Measurements from ENCODE around the gene SCUBE3. TPM values are rescaled to one million over a fixed set of nuclear protein-coding genes. Genes with fewer than 3 reads are reported as not detected.

Gene SCUBE3
- total RNA-seq, 1 experiment from 2014 or later: 0.36 TPM

DNA sequence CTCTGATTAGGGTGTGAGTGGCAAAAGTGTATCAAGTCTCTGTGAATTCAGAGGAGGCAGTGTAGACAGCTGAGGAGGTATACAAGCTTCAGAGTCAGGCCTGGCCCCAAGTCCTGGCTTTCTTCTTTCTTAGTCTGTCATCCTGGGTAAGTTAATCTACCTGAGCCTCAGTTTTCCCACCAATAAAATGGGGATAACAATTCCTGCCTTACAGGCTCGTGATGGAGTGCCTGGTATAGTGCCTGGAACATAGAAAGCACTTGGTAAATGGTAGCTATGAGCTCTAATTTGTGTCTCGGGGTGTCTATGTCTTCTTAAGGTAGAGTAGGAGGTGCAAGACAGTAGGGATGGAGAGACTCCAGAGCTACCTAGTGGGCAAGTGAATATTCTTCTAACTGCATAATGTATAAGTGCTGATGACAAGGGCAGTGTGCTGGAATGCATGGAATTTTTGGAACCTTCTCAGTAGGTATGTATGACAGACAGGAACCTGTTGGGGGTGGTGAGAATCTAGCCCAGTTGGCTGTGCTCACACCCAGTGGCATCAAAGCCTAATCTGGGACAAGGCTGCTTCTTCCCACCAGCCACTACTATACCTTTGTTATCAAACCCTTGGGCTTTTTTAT is 4.0 kb upstream of the SCUBE3 start:
- no peak for DNase-seq
- peaks cover 13% of the 10 kb centered on the region for H3K27me3 ChIP-seq
- no peaks in the 10 kb centered on the region; the same call in 1 of the 2 replicates for H3K4me1 ChIP-seq

DNA sequence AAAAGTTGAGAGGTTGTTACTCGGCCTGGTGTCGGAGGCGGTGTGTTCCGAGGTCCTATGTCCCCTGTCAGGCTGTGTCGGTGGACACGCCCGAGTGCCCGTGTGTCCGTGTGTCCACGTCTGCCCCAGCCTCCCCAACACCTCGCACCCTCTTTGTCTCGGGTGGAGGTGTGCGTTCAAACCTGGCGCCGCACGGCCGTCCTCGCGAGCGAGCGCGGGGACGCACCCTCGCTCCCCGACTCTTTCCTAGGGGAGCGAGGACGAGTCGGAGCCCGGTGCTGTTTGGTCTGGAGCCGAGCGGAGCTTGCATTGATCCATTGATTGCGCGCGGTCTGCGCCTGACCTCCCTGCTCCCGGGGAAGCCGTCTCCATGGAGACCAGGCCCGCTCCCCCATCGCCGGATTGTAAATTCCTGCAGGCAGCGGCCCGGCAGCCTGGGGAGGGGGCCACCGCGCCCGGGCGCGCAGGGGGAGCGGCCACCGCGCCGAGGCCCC is 411 bp upstream of the SCUBE3 start:
- no peaks in the 10 kb centered on the region for H3K9me3 ChIP-seq (replicated peaks)
- peaks cover 17% of the 10 kb centered on the region for H3K4me1 ChIP-seq
- no peak for DNase-seq
- peaks cover 11% of the 10 kb centered on the region for H3K27me3 ChIP-seq
- peak overlapping the region; percentile 62 for H3K4me3 ChIP-seq
- H3K27ac ChIP-seq: no peak overlapping the region
- no peaks in the 10 kb centered on the region for H3K36me3 ChIP-seq

More for the DNA sequence above, 4.0 kb upstream of the SCUBE3 start:
- no peaks in the 10 kb centered on the region for H3K36me3 ChIP-seq
- no peaks in the 10 kb centered on the region for H3K9me3 ChIP-seq (replicated peaks)
- H3K27ac ChIP-seq: no peak overlapping the region
- no peak overlapping the region for H3K4me3 ChIP-seq

DNA sequence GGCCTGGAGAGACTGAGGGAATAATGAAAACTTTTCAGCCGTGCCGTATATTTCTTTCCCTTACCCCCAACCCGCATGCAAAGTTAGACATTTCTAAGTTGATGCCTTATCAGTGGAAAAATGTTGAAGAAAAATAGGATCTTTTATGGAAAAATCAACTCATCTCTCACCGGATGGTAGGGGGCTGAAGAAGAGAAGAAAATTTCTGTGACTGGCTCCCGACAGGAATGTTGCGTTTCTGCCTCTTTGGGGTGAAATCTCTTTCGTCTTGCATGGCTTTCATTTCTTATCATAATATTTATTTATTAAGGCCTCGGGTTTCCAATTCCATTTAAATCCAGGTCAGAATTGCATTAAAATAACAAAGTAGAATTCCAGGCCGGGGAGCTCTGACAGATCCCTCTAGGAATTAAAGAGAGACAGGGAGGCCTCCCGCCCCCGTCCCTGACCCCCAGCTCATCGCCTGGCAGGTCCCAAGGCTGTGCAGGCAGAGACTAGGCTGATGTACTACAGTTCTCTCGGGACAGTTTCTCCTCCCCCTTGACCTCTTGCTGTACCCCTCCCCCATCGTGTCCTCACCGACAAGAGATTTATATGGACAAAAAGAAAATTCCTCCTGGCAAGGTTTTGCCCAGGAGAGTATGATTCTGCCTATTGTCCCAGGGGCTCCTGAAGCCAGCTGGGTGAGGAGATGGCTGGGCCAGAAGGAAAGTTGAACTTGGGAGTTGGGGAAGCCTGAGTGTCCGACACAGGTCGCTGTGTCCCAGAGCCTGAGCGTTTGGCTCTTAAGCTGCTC is 1.3 kb downstream of the SCUBE3 start:
- Histone ChIP-seq H3K4me1 (peaks cover 20% of the 10 kb centered on the region), H3K27me3 (peaks cover 11% of the 10 kb centered on the region), H3K4me3 (peak overlapping the region; percentile 62), H3K36me3 (no peaks in the 10 kb centered on the region), H3K9me3 (replicated peaks) (no peaks in the 10 kb centered on the region), H3K27ac (no peak overlapping the region)
- DNase-seq: no peak

DNA sequence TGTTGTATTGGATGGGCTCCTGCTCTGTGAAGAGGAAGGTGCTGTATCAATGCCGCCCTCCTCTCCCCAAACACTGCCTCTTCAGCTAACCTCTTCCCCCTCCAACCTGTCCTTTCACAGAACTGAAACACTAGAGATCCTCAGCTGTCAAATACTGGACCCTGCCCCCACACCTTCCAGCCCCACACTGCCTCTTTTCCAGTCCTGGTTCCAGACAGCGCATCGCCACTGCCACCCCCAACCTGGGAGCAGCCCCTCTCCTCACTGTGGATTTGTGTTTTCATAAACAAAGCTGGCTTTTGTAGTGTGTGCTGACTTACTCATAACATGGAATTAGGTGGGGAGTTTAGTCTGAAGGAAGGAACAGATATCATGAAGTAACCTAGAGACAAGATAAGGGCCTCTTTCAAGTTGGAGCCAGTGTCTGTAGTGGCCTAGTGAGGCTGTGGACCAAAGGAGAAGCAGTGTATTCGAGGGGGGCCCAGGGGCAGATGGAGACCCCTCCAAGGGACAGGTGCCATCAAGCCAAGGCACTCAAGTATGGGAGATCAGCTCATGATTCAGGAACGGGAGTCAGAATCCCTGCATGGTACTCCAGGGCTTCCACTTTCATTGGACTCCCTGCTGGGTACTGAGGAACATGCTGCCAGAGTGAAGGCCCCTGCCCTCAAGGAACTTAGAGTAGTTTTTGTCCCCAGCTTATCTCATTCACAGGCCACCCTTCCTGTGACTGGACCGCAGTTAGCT is 2.1 kb downstream of the SCUBE3 start:
- Histone ChIP-seq H3K4me1 (peaks cover 25% of the 10 kb centered on the region), H3K27ac (no peak overlapping the region), H3K4me3 (no peak overlapping the region), H3K9me3 (replicated peaks) (no peaks in the 10 kb centered on the region), H3K27me3 (peaks cover 11% of the 10 kb centered on the region), H3K36me3 (no peaks in the 10 kb centered on the region)
- DNase-seq: no peak

DNA sequence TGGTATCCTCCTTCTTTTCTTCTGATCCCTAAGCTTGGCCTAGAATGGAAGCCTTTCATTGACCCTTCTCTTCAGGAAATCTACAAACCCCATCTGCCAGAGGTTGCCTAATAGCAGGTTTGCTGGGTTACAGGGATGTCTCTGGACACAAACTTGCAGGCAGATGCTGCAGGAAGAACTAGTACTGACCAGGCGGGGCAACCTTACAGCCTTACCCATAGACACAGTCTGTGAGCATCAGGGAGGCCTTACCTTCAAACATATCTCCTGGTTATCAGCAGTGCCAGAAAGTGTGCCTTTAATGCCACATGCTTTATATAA is 2.6 kb downstream of the SCUBE3 start:
- H3K27me3 ChIP-seq: peaks cover 11% of the 10 kb centered on the region

DNA sequence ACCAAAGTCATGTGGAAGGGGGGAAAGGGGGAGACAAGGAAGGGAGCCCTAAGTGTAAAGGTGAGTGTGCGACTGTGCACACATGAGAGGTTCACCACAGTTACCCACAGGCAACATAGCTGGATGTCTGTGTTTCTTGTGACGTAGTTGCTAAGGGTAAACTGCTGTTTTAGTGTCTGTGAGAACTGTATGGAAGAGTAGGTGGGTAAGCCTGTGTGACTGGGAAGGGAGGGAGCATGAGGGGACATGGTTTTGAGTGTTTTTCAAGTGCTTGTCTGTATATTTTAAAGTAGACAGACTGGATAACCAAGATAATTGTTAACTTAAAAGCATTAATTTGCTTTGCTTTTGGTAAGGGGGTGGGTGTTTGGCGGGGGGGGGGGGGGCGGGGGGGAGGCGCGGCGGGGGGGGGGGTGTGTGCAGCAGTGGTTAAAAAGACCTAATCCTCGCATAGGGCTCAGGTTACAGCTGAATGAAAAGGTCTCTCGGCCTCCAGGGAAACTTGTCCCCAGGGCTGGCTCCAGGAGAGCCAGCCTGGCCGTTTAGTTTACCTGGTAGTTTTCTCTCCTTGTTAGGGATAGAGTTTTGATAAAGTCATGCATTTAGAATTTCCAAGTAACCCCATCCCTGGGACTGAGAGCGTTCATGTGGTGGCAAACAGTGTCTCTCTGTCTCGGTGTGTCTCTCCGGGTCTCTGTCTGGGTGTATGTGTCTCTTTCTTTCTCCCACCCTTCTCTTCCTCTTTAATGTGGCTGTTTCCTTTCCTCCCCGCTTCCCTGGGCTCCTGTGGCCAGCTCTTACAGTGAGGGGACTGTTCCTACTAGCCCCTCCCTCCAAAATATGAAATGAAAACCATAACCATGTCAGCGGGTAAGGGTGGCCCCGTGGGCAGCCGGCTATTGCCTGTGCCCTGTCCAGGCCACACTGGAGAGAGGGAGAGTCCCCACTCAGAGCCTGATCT is 3.4 kb downstream of the SCUBE3 start:
- no peaks in the 10 kb centered on the region for H3K9me3 ChIP-seq (replicated peaks)
- peaks cover 11% of the 10 kb centered on the region for H3K27me3 ChIP-seq
- peak in 1 of 2 experiments; percentile 57 for DNase-seq
- H3K4me1 ChIP-seq: peaks cover 25% of the 10 kb centered on the region
- H3K4me3 ChIP-seq: 0 out of 2 replicates have a peak overlapping the region, but pooled peaks have one; percentile 7
- no peak overlapping the region for H3K27ac ChIP-seq
- H3K36me3 ChIP-seq: no peaks in the 10 kb centered on the region

More for the DNA sequence above, 2.6 kb downstream of the SCUBE3 start:
- Histone ChIP-seq H3K4me1 (peaks cover 25% of the 10 kb centered on the region), H3K9me3 (replicated peaks) (no peaks in the 10 kb centered on the region), H3K4me3 (no peak overlapping the region), H3K27ac (no peak overlapping the region), H3K36me3 (no peaks in the 10 kb centered on the region)
- DNase-seq: no peak

DNA sequence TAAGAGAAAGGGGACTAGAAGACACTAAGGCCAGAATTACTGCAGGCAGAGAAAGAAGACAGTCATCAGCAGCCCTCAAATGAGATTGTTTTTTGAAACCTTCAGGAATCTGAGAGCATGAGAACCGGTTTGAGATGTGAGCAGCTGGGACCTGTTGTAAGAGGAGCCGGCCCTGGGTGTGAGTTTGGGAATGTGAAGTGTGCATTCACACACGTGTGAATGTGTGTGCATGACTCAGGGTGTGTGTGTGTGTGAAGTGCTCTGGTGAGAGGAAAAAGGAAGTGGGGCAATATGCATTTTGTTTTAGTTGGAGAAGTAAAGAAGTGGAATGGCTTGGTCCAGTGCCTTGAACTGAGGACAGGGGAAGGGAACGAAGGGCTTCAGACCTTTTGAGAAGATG is 4.3 kb downstream of the SCUBE3 start:
- H3K4me3 ChIP-seq: no peak overlapping the region
- peaks cover 25% of the 10 kb centered on the region for H3K4me1 ChIP-seq
- no peaks in the 10 kb centered on the region for H3K36me3 ChIP-seq
- H3K27me3 ChIP-seq: peaks cover 7% of the 10 kb centered on the region
- H3K27ac ChIP-seq: no peak overlapping the region
- DNase-seq: peak in 1 of 2 experiments; percentile 30
- no peaks in the 10 kb centered on the region for H3K9me3 ChIP-seq (replicated peaks)

DNA sequence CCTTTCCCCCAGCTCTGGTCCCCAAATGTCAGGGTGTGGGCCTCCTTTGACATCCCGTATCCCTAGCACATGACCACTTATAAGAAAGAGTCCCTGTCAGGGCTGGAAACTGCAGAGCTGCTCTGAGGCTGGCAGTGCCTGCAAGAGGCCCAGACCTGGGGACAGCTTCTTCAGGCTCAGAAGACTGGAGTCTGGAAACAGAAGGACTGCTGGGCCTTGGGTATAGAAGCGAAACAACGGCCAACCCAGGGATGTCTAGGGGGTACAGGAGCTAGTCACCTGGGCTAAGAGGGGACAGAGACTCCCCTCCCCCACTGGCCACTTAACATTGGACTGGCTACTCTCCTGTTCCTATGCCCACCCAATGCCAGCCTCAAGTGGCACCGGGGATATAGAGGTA is 4.7 kb downstream of the SCUBE3 start:
- Histone ChIP-seq H3K9me3 (replicated peaks) (no peaks in the 10 kb centered on the region), H3K27me3 (peaks cover 7% of the 10 kb centered on the region; the same call in 1 of the 2 replicates), H3K27ac (no peak overlapping the region), H3K36me3 (no peaks in the 10 kb centered on the region), H3K4me3 (no peak overlapping the region), H3K4me1 (peaks cover 25% of the 10 kb centered on the region)
- no peak for DNase-seq

DNA sequence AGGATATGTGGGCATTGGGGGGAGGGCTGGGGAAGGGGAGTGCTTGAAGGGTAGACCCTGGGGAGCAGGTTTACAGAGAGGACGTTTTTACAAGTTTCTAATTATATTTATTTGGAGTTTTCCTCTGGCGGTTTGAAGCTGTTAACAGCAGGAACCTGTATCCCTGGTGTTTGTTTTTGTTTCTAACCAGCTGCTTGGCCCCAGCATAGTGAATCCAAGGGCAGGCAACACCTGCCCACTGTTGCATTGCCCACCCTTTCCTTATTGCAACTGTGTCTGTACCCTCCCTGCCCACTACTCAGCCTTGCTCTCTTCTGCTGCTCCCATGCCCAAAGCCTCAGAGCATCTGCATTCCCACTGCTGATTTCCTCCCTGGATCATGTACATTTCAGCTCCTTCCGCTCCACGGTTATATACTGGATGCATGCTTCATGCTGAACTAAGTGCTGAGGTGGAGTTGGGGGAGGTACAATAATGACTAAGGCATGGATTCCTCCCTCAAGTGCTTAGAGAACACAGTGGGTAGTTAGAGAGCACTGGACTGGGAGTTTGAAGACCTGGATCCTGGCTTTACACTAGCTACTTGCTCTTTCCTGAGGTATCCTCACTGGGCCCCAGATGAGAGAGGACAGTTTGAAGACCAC is 6.0 kb downstream of the SCUBE3 start:
- Histone ChIP-seq H3K4me1 (peaks cover 25% of the 10 kb centered on the region), H3K27ac (no peak overlapping the region), H3K36me3 (no peaks in the 10 kb centered on the region), H3K9me3 (replicated peaks) (no peaks in the 10 kb centered on the region), H3K27me3 (peaks cover 4% of the 10 kb centered on the region; the same call in 1 of the 2 replicates), H3K4me3 (no peak overlapping the region)
- no peak for DNase-seq

DNA sequence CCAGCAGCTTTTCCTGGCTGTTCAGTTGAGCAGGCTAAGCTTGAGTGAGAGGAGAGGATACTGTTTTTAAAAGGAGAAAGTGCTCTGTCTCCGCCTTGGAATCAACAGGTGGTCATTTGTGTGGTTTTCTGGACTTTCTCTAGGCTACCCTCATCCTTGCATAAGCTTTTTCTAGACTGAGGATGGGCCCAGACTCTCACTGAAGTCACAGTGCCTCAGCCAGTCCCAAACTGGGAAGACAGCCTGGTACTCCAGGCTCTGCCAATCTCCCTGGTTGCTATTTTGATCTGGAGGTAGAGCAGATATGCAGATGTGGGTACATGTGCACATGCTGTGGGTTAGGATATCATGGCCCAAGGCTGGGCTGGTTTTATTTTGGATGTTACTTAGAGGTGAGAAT is 7.0 kb downstream of the SCUBE3 start:
- no peak overlapping the region for H3K27ac ChIP-seq
- no peak overlapping the region for H3K4me3 ChIP-seq
- H3K4me1 ChIP-seq: peaks cover 23% of the 10 kb centered on the region
- DNase-seq: peak in 1 of 2 experiments; percentile 32
- H3K27me3 ChIP-seq: no peaks in the 10 kb centered on the region
- no peaks in the 10 kb centered on the region for H3K36me3 ChIP-seq
- H3K9me3 ChIP-seq (replicated peaks): no peaks in the 10 kb centered on the region

DNA sequence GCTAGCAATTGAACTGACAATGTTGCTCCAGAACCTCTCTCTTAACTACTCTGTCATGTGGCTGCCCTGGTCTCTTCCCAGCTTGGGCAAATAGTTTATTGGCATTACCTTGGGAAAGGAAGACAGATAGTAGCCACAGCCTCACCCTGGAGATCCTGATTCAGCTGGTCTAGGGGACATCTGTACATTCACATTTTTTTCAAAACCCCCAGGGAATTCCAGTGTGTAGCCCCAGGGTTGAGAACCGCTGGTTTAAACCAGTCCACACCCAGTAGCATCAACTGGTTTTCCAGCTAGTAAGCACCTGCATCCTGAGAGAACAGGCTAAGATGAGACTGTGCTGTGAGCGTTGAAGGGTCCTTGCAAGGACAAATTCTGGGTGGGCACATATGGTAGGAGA is 9.6 kb downstream of the SCUBE3 start:
- Histone ChIP-seq H3K36me3 (no peaks in the 10 kb centered on the region), H3K4me1 (peaks cover 8% of the 10 kb centered on the region; the same call in 1 of the 2 replicates), H3K4me3 (no peak overlapping the region), H3K27me3 (no peaks in the 10 kb centered on the region), H3K27ac (no peak overlapping the region), H3K9me3 (replicated peaks) (no peaks in the 10 kb centered on the region)
- no peak for DNase-seq

DNA sequence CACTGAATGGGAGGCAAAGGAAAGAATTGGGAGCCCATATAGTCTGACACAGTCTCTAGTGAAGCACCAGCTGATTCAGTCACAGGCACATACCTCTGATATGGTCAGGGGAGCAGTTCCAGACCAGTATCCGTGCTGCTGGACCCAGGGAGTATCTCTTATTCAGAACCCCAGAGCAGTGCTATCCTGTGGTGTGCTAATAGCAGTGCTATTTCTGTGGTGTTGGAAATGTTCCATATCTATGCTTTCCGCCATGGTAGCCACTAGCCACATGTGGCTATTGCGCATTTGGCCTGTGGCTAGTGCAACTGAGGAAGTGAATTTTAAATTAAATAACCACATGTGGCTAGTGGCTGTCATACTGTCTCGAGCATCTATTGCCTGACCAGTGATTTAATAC is 11.0 kb downstream of the SCUBE3 start:
- no peak overlapping the region for H3K27ac ChIP-seq
- no peaks in the 10 kb centered on the region for H3K9me3 ChIP-seq (replicated peaks)
- no peak overlapping the region for H3K4me3 ChIP-seq
- peaks cover 8% of the 10 kb centered on the region; the same call in 1 of the 2 replicates for H3K4me1 ChIP-seq
- DNase-seq: no peak
- H3K36me3 ChIP-seq: no peaks in the 10 kb centered on the region
- no peaks in the 10 kb centered on the region for H3K27me3 ChIP-seq

DNA sequence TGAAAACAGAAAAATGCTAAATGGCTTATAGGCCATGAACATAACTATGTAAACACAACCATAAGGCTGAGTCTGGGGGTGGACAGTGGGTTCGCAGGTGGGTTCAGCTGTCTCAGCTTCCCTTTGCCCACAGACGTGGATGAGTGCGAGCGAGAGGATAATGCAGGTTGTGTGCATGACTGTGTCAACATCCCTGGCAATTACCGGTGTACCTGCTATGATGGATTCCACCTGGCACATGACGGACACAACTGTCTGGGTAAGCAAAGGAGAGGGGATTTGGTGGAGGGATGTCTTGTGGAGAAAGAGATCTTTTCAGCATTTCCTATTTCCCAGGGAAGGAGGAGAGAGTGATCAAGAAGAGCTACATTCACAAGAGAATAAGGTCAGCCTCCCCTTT is 14.7 kb downstream of the SCUBE3 start:
- no peaks in the 10 kb centered on the region for H3K36me3 ChIP-seq
- DNase-seq: no peak
- H3K4me1 ChIP-seq: no peaks in the 10 kb centered on the region

DNA sequence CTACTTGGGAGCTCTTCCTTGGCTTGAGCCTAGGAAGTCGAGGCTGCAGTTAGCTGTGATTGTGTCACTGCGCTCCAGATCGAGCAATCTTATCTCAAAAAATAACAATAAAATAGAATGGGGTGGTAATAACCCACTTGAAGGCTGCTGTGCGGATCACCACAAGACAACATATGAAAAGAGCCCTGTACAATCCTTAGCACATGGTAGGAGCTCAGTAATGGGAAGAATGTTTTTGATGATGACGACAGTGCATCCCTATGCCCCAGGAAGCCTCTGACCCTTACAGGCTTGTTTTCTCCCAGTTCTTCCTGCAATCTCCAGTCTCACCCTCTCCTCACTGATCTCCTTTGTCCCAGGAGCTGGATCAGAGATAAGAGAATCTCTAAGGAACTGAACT is 15.5 kb downstream of the SCUBE3 start:
- DNase-seq: no peak
- no peak overlapping the region for H3K4me3 ChIP-seq
- H3K36me3 ChIP-seq: no peaks in the 10 kb centered on the region
- H3K9me3 ChIP-seq (replicated peaks): no peaks in the 10 kb centered on the region
- no peak overlapping the region for H3K27ac ChIP-seq
- no peaks in the 10 kb centered on the region for H3K4me1 ChIP-seq
- no peaks in the 10 kb centered on the region for H3K27me3 ChIP-seq

More for the DNA sequence above, 14.7 kb downstream of the SCUBE3 start:
- no peaks in the 10 kb centered on the region for H3K9me3 ChIP-seq (replicated peaks)
- no peaks in the 10 kb centered on the region for H3K27me3 ChIP-seq
- no peak overlapping the region for H3K27ac ChIP-seq
- H3K4me3 ChIP-seq: no peak overlapping the region
